Measurements from ENCODE around the gene NBAS.

GRCh38 chr2:15178946-15179345, 382.2 kb downstream of the NBAS start:
- TF ChIP-seq, protein P1, sequence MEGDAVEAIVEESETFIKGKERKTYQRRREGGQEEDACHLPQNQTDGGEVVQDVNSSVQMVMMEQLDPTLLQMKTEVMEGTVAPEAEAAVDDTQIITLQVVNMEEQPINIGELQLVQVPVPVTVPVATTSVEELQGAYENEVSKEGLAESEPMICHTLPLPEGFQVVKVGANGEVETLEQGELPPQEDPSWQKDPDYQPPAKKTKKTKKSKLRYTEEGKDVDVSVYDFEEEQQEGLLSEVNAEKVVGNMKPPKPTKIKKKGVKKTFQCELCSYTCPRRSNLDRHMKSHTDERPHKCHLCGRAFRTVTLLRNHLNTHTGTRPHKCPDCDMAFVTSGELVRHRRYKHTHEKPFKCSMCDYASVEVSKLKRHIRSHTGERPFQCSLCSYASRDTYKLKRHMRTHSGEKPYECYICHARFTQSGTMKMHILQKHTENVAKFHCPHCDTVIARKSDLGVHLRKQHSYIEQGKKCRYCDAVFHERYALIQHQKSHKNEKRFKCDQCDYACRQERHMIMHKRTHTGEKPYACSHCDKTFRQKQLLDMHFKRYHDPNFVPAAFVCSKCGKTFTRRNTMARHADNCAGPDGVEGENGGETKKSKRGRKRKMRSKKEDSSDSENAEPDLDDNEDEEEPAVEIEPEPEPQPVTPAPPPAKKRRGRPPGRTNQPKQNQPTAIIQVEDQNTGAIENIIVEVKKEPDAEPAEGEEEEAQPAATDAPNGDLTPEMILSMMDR (optimal IDR thresholded peaks at IDR 0.05 in 1 of 3, IDR thresholded peaks at IDR 0.05 in 1 of 3, conservative IDR thresholded peaks at IDR 0.05 in 1 of 3; ENCODE audit: extremely low read depth in 1 of 3, insufficient read depth in 2 of 3, low read length in 3 of 3): no peak
- no peak for TF ChIP-seq EZH2 (IDR thresholded peaks at IDR 0.05; ENCODE audit: low read length)

All from keratinocyte (primary cell).